Esophagus muscularis mucosa (tissue), 4 donors: ENCODE measurements around the gene TTC27.

Source experiments
- CTCF ChIP-seq, 3 experiments: fragments of 200-600 bp in 2 of 3; fragments of 450-650 bp in 1 of 3; sonication (generic) in 2 of 3; IDR thresholded peaks; one replicate each; pipeline ENCODE4 v1.5.1; 2017 to 2019; ENCODE audit warnings: antibody characterized with exemption in 3 of 3, mild to moderate bottlenecking in 2 of 3, moderate library complexity in 1 of 3
- EP300 ChIP-seq: sonication (generic); formaldehyde crosslinking; IDR thresholded peaks from one replicate; pipeline ENCODE4 v1.6.1; 2017; ENCODE audit warnings: antibody characterized with exemption
- POLR2AphosphoS5 ChIP-seq, 2 donors: sonication (generic); formaldehyde crosslinking; IDR thresholded peaks; one replicate each; pipeline ENCODE4 v1.6.1; 2017; ENCODE audit warnings: antibody characterized with exemption in 2 of 2

- TF ChIP-seq POLR2AphosphoS5 (IDR thresholded peaks at IDR 0.05): no peak
- TF ChIP-seq EP300: no peak
- TF ChIP-seq CTCF (IDR thresholded peaks at IDR 0.05): no peak
Measured at GRCh38 chr2:32666704-32667103, 38.9 kb downstream of the TTC27 start.
